DMS 273 (cell line): Measurements from ENCODE around the gene RFPL1.
"Not testable (repeated sequence)": the region's sequence is repeated elsewhere in the genome, so short reads cannot be mapped to it uniquely, and the experiment has no call there.

Experiments used
- DNase-seq: peaks from one replicate; lab custom pipeline; 2025; ENCODE audit not compliant: unreplicated experiment; lab: John Stamatoyannopoulos, UW

RFPL1 gene

DNA sequence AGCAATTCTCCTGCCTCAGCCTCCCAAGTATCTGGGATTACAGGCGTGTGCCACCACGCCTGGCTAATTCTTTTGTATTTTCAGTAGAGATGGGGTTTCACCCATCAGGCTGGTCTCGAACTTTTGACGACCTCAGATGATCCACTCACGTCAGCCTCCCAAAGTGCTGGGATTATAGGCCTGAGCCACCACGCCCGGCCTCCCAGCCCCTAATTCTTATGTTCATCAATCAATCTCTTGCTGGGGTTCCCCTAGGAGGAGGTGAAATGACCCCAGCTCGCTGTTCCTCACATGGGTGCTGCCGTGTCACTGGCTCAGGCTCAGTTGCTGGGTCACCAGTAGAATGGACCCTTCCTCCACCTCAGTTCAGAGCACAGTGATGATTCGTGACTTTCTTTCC, at the start of gene RFPL1:
Gene RFPL1 (plus strand): TSS at position 301 of the 400 bp plus-strand sequence.
- not testable (repeated sequence) for DNase-seq

DNA sequence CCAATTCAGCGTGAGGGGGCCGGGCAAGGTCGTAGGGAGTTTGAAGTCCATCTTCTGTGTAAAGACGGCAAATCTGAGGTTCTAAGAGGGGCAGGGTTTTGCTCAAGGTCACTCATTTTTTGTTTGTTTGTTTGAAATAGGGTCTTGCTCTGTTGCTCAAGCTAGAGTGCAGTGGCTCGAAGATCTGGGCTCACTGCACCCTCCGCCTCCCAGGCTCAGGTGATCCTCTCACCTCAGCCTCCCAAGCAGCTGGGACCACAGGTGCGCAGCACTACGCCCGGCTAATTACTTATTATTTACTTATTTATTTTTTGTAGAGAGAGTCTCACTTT, 49.7 kb upstream of the RFPL1 start:
- DNase-seq = no peak

DNA sequence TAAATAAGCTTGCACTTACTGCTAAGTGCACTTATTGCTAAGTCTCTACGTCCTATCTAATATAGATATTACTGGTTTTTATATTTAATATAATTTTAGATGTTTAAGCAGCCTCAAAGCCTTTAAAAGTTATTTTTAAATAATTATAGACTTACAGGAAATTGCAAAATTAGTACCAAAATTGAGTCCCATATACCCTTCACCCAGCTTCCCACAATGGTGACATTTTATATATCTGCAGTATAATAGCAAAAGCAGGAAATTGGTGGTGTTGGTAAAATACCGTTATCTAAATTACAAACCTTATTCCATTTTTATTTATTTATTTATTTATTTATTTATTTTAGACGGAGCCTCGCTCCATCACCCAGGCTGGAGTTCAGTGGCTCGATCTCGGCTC, 48.1 kb upstream of the RFPL1 start:
- DNase-seq = no peak

DNA sequence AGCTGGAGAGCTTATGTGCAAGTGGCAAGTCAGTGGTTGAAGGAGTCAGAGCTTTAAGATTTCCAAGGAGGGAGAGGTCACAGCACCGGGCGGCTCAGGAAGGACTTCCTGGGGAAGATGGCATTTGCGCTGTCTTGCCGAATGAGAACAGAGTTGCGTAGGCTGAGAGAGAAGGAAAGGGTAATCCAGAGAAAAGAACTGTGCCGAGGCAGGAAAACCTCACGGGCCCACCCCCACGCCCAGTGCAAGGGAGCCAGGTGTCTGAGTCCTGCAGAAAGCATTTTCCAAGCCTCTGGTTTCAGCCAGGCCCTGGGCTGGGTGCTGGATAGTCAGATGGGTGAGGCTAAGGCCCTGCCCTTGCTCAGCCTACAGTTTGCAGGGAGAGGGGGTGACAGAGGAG, 46.8 kb upstream of the RFPL1 start:
- DNase-seq = no peak

DNA sequence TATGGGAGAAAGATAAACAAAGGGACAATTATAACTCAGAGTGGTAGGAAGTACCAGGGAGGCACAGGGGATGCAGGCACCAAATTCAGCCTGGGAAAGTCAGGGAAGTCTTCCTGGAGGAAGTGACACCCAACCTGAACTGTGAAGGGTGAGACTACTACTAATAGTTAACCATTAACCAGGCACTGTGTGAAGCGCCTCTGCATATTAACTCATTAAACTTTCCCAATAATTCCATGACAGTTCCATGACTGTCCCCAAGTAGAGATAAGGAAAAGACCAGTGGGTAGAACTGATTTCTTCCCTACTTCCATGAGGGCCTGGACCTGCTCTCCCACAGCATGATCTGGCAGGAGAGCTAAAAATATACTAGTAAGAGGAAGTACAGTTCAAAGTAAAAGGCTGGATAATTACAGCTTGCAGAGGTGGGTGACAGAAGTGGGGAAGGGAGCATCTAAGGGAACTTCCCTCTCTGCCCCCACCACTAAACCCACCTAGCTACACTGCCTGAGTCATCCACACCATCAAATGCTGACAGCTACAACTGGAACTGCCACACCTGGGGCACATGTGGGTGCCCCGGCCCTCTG, 45.3 kb upstream of the RFPL1 start:
- no peak for DNase-seq

DNA sequence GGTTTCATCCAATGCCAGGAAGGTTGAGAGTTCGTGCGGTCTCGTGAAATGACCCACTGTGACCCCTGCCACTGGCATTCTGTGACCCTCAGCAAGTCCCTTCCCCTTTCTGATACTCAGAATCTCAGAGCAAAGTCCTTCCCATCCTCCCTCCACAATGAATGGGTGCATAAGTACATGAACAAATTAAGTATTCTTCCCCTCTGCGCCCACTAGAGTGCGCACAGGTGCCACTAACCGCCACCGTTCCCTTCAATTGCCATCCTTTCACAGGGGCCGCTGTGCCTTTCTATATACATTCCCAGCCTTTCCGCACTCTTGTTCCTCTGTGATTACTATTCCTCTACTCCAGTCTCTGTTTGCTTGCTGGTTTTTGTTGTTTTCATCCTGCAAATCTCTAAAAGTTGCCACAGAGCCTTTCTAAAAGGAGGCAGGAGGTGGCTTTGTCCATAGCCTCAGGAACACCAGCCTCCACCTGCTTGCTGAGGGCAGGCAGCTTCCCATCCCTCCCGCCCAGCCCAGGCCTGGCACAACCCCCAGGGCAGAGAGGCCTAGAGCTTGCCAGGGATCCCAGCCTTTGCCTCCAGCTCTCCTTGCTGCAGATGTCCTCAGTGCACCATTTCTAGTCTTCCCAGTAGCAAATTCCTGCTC, 43.3 kb upstream of the RFPL1 start:
- peak; percentile 82 for DNase-seq

DNA sequence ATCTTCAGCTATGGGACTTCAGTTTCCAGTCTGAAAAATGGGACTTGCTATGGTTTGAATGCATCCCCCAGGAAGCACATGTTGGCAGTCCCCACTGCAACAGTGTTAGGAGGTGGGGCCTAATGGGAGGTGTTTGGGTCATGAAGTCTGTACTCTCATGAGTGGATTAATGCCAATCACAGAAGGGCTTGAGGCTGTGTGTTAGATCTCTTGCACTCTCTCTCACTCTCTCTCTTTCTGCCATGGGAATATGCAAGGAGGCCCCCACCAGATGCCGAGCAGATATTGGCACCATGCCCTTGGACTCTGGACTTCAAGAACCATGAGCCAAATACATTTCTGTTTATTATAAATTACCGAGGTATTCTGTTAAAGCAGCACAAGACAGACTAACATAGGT, 42.3 kb upstream of the RFPL1 start:
- peak; percentile 35 for DNase-seq

DNA sequence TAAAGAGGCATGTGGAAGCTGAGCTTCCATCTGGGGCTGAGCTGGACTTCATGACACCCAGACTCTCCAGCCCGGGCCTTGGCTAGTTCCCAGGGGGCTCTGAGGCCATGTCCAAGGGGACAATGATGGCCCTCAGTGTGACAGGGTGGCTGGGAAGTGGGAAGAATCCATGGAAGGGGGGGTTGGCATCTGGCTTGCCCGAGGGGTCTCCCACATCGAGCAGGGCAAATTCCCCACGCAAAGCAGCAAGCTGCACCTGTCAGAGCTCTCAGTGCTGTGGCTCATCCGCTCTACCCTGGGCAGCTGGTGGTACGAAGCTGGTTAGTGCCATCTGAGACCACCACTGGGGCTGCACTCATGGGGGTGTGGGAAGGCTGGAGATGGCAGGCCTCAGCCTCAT, 40.6 kb upstream of the RFPL1 start:
- no peak for DNase-seq

DNA sequence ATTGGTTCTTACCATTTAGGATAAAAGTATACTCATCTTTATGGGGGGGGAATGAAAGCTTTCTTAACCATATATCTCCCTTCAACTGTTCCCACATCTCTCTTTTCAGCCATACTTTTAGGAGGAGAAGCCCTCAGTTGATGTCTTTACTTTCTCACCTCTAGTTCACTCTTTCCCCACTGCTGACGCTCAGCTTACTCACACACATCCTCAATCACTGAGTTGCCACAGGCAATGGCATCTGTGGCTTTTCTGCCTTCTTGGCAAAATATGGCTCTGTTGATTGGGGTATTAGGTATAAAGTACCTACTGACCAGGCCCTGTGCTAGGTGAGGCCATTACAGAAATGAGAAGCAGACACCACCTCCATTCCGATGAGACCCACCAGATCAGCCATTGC, 37.8 kb upstream of the RFPL1 start:
- no peak for DNase-seq

DNA sequence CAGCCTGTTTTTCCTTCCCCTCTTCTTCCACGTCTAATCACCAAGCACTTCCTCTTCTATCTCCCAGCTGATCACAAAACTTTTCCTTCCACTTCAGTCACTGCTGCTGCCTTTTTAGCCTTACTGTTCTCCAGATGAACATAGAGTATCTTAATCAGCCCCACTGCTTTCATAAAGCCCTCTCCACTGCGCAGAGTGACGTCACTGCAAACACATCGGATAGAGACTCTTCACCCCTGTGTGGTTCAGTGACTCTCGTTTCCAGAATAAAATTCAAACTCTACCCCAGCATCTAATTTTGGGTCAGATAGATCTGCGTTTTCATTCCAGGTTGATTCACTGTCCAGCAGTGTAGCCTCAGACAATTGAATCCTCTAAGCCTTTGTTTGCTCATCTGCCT, 36.8 kb upstream of the RFPL1 start:
- not testable (repeated sequence) for DNase-seq

DNA sequence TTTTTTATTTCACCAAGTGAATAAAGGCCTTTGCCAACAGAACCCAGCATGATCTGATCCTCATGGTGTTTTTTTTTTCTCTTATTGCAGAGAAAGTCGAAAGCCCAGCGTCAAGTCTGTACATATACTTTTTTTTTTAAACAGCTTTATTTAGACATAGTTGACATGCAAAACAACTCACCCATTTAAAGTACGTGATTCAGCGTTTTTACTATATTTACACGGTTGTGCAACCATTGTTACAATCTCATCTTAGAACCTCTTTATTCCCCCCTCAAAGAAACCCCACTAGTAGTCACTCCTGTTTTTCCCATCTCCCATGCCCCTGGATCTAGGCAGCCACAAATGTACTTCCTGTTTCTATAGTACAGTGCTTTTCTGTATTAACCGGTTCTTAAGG, 29.4 kb upstream of the RFPL1 start:
- no peak for DNase-seq

DNA sequence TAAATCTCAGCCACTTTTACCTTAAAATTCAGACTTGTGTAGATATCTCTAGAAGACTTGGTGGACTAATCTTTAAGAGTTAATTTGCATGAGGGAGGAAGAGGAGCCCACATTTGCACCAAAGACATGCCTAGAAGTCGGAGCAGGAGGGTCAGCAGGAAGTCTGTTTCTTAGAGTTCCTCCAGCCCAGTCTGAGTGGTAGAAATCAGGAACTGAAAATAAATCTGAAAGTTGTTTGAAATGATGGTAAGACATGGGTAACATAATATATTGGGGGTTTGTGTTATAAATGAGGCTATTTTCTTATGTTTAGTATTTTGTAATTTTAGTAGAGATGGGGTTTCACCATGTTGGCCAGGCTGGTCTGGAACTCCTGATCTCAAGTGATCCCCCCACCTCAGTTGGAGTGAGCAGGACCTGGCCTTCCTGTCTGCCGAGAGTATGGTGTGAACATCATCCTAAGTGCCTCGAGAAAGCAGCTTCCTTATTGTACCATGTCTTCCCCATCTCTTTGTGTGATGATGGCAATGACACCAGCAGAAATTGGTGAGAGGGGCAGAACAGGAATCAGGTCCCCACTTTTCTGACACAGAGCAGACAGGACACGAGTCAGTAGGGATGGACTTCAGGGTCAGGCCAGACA, 26.7 kb upstream of the RFPL1 start:
- DNase-seq = not testable (repeated sequence)

DNA sequence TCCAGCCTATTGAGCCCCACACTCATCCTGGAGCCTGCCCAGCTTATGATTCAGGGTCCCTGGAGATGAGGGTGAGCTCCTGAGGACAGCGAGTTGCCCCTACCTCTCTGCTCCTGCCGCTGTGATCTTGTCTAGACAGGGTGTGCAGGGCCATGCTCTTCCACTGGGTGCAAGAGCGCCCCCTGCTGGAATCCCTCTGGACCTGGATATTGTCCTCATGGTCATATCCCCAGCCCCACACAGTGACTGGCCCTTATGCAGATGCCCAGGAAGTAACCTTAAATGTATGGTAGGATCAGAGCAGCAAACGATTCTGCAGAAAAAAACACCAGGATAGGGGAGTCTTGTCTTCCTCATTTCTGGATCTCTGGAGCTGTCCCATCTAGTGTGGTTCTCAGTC, 25.6 kb upstream of the RFPL1 start:
- DNase-seq = not testable (repeated sequence)

DNA sequence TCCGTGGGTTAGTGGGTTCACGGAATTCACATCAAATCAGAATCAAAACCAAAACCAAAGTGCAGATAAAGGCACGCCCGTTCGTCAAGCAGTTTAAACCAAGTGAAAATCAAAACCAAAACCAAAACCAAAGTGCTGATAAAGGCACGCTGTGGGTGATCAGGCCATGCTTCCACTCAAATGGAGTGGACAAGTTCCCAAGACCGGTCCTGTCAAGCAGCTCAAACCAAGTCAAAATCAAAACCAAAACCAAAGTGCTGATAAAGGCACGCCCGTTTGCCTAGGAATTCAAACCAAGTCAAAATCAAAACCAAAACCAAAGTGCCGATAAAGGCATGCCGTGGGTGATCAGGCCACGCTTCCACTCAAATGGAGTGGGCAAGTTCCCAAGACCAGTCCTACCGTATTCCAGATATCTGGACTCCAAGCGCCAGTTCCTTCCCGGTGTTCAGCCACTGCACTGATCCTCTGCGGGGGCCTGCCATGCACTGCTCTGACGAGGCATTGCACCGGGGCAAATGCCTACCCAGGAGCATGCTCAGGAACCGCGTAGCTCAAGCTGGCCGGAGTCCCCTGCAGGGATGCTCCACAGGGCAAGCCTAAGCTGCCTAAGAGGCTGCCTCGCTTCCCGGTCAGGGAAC, 23.3 kb upstream of the RFPL1 start:
- DNase-seq = not testable (repeated sequence)

DNA sequence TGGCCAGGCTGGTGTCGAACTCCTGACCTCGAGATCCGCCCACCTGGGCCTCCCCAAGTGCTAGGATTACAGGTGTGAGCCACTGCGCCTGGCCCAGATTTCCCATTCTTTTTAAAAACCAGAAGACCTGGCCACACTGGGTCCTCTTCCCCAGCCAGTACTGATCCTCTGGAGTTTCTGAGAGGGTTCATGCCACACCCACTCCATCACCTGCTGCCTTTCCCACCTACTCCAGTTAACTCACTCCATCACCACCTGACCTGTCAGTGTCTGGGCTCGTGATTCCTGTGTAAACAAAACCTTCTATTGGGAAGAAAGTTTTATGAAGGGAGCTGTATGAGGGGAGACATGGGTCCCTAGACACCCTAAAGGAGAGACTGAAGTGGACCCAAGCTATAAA, 19.7 kb upstream of the RFPL1 start:
- DNase-seq = not testable (repeated sequence)

DNA sequence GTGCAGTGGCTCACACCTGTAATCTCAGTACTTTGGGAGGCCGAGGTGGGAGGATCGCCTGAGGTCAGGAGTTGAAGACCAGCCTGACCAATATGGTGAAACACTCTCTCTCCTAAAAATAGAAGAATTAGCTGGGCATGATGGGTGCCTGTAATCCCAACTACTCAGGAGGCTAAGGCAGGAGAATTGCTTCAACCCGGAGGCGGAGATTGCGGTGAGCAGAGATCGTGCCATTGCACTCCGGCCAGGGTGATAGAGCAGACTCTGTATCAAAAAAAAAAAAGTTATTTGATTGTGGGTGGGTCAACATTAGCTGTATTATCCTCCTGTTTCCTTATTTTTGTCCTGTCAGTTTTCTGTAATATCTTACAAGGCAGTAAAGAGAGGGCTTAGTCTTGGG, 11.9 kb upstream of the RFPL1 start:
- DNase-seq = no peak

DNA sequence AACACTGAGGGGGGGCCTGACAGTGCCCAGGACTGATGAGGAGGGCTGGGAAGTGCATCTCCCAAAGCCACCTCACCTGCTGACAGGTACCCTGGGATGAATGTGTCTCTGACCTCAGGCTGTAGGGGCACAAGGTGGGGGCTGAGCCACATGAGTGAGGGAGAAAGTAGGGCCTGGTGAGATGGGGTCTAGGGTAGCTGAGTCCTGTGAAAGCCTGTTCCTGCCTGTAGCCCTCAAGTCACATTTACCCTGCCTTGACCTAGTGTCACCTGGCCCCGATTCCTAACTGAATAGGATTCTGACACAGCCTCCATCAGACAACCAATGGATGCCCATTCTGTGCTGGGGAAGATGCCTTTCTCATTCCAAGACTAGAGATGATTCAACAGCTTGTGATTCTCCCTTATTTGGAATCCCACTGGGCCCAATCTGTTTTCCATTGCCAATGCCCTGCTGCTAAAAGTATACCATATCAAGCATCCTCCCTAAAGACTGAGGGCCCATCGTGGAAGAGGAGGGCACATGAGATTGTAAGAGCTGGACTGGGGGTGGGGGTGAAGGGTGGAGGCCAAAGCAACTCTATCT, 11.1 kb upstream of the RFPL1 start:
- DNase-seq = peak; percentile 2

DNA sequence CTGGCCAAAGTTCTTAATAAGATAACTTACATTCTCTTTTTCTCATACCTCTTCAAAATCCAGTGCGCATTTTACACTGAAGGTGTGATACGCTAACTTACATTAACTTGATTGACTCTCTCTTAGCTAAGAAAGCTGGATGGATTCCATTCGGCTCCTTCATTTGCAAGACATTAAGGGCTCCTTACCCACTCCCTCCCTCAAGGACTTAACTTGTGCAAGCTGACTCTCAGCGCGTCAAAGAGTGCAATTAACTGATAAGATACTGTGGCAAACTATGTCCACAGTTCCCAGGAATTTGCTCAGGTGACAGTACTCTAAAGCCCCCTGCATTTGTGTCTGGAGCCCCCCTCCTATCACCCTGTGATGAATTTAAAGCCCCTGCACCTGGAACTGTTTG, 6.4 kb upstream of the RFPL1 start:
- no peak for DNase-seq

DNA sequence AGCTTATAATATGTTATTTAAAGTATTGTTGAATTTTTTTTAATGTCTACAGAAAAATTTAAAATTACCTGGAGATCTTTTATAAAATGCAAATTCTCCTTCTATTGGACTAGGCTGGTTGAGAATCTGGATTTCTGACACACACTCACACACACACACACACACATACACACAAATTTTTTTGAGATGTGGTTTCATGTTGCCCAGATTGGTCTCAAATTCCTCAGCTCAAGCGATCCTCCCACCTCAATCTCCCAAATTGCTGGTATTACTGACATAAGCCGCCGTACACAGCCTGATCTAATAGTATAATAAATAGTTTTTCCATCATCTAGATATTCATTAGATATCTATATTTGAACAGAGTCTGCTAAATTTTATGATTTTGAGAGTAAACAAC, 4.5 kb upstream of the RFPL1 start:
- no peak for DNase-seq

DNA sequence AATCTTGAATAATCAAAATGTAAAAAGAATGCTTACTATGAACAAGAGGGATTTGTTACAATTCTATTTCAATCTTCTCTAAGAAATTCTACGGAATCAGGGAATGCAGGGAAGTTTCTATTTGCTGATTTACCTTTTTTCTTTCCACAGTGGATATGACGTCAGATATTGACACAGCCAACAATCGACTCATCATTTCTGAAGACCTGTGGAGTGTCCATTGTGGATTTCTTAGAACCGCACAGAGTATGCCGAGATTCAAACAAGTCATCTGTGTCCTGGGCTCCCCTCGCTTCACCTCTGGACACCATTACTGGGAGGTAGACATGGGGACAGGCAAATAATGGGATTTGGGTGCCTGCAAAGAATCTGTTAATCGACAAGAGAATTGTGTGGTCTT, 4.1 kb upstream of the RFPL1 start:
- no peak for DNase-seq

DNA sequence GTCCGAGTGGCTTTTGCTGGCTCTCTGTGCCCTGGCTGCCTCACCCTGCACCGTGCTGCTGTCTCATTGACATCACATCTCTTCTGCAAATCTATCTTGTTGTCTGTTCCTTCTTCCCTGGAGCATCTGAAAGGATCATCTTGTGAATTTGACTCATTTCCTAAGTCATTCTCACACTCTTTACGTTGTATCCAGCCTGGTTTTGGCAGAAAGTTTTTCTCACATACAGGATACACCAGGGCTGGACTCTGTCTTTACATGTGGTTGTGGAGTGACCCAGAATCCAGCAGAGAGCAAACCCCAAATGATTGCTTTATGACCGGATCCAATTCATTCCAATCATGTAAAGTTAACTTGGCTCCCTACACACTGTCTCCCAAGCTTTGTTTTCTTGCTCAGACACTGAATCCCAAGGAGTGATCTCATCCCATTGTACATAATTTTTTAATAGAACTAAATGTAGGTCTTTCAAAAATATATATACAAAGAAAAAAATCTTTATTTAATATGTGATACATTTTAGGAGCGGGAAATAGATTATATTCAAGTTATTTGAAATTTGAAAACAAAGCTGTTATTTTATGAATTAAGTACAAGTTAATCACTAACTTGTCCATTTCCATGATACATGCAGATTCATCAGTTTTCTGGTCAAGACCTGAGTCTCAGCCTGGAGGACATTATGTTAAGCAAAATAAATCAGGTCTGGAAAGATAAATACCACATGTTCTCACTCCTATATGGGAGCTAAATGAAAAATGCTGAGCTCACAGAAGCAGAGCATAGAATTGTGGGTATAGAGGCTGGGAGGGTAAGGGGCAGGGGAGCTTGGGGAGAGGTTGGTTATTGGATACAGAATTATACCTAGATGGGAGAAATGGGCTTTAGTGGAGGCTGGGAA, 2.9 kb upstream of the RFPL1 start:
- DNase-seq = no peak
